SJCRH30 (cell line): ENCODE results near the gene SGMS1. TPM values are rescaled to one million over a fixed set of nuclear protein-coding genes. Genes with fewer than 3 reads are reported as not detected.
A peak's percentile ranks its signal among the peaks of the same experiment; 100 is the strongest.

Experiments used
- DNase-seq, 2 experiments: peaks; one replicate each; pipeline ENCODE4 v3.0.0-alpha.2; 2015 to 2020
- H3K27ac ChIP-seq: fragments of 250-450 bp; sonication (Bioruptor Pico); 2 replicates; pipeline ENCODE4 v1.5.1; 2020; ENCODE audit warnings: mild to moderate bottlenecking, moderate library complexity
- H3K27me3 ChIP-seq: fragments of 250-450 bp; sonication (Bioruptor Pico); 2 replicates; pipeline ENCODE4 v1.5.1; 2020; ENCODE audit warnings: mild to moderate bottlenecking, moderate library complexity
- H3K36me3 ChIP-seq: fragments of 250-450 bp; sonication (Bioruptor Pico); 2 replicates; pipeline ENCODE4 v1.5.1; 2020; ENCODE audit warnings: mild to moderate bottlenecking, moderate library complexity
- H3K4me1 ChIP-seq: fragments of 250-450 bp; sonication (Bioruptor Pico); 2 replicates; pipeline ENCODE4 v1.5.1; 2020; ENCODE audit warnings: mild to moderate bottlenecking, moderate library complexity
- H3K4me3 ChIP-seq: fragments of 250-450 bp; sonication (Bioruptor Pico); 2 replicates; pipeline ENCODE4 v1.5.1; 2020; ENCODE audit warnings: mild to moderate bottlenecking, moderate library complexity
- H3K9me3 ChIP-seq: fragments of 250-450 bp; sonication (Bioruptor Pico); replicated peaks from 2 replicates; pipeline ENCODE4 v1.5.1; 2020; ENCODE audit warnings: mild to moderate bottlenecking, moderate library complexity
- total RNA-seq: library from RNA; depleted of rRNA; stranded (reverse); fragments of >200 nt; shearing (Covaris generic); gene quantifications from 2 replicates; pipeline ENCODE4 v1.2.3, GENCODE V29; 2014

SGMS1 gene
- total RNA-seq, 1 experiment from 2014 or later = 13.4 TPM

DNA sequence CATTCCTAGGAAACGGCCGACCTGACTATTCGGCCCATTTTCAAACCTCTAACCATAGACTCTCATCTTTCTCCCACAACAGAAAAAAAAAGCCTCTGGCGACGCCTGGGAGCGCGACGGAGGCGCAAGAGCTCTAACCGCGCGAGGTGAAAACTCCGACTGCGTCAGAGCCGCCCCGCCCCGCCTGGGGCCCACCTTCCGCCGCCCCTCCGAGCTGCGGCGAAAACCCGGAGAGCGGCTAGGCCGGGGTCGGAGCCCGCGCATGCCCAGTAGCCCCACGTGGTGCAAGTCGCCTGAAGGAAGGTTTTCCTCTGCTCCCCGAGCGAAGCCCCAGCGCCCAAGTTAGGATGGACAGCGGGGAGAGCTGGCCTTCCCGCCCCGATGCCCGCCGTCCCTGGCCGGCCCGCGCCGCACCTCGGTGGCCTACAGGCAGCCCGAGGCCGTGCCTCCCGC, 683 bp upstream of the SGMS1 start:
- Histone ChIP-seq H3K4me3 (peak overlapping the region; percentile 74), H3K4me1 (no peaks in the 10 kb centered on the region; the same call in 1 of the 2 replicates), H3K27me3 (no peaks in the 10 kb centered on the region), H3K27ac (peak overlapping the region; percentile 84), H3K36me3 (no peaks in the 10 kb centered on the region), H3K9me3 (no peaks in the 10 kb centered on the region)
- peak; percentile 90 to 91 for DNase-seq

DNA sequence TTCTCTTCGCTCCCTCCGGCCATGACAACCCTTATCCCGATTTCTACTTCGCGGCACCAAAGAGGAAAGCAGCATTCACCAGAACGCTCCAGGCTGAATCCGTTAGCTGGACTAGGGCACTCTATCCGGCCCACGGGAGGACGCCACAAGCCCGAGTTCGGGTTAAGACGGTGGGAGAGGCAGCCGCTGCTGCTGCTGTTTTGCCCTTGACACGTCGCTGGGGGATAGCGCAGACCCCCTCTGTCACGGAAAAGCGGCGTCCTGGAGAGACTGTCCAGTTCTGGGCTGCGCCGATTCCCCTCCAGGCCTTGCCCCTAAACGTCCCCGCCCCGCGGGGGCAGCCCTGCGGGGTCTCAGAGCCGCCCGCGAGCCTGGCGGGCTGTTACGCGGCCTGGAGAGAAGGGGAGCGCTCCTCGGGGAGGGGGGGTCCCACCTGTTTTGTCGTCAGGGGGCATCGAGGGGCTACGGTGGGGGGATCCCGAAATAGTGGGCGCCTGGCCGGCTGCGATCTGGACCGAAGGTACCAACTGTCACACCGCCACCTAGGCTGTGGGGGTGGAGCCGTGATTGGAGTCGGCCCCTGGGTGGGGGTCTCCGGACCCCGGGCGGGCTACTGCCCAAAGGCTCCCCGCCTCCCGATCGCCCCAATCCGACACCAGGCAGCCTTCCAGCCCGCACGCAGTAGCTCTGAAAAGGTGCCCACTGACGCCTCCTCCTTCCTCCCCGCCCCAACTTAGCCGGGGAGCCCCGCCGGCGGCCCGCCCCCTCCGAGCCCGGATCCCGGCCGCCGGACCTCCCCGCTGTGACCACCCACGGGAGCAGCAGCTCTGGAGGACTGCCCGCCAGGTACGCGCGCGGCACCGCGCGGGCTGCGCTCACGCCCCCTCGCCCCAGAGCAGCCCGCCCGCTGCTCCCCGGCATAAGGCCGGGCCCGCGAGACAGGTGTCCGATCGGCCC, 772 bp downstream of the SGMS1 start:
- H3K4me1 ChIP-seq = no peaks in the 10 kb centered on the region; the same call in 1 of the 2 replicates
- H3K36me3 ChIP-seq = no peaks in the 10 kb centered on the region
- peak overlapping the region; percentile 84 for H3K27ac ChIP-seq
- H3K27me3 ChIP-seq = no peaks in the 10 kb centered on the region
- peak; percentile 29 to 51 for DNase-seq
- peak overlapping the region; percentile 74 for H3K4me3 ChIP-seq
- no peaks in the 10 kb centered on the region for H3K9me3 ChIP-seq

DNA sequence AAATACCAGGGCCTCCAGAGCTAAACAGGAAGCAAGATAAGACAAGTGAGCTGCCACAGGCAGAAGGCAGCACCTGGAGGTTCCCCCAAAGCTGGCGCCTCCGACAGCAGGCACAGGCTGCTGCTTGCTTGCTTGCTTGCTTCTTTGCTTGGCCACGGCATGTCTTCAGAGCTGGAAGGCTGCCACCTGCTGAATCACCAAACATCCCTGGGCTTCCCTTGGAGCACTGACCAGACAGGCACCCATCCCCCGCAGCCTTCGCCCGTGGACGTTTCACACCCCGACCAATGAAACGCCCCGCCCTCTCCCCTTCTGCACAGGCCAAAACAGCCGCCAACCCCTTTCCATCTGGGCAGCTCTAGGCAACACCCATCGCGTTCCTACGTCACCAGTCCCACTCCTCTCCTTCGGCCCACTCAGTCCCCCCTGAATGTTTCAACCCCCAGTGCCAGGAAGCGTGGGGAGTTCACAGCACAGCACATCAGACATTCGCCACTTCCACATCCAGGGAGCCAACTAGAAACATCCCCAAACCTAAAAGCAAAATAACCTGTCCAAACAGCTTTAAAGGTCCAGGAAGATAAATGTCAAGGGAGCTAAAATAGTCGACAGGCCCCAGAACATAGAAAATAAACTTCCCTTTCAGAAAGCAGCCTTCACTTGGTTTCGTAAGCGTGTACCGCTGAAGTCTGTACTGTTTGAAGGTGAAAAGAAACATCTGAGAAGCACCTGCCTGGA, 1.6 kb downstream of the SGMS1 start:
- H3K4me3 ChIP-seq = peak overlapping the region; percentile 74
- DNase-seq = peak; percentile 82 to 83
- H3K36me3 ChIP-seq = no peaks in the 10 kb centered on the region
- H3K9me3 ChIP-seq = no peaks in the 10 kb centered on the region
- no peaks in the 10 kb centered on the region; the same call in 1 of the 2 replicates for H3K4me1 ChIP-seq
- H3K27me3 ChIP-seq = no peaks in the 10 kb centered on the region
- peak overlapping the region; percentile 5; the same call in 1 of the 2 replicates for H3K27ac ChIP-seq

DNA sequence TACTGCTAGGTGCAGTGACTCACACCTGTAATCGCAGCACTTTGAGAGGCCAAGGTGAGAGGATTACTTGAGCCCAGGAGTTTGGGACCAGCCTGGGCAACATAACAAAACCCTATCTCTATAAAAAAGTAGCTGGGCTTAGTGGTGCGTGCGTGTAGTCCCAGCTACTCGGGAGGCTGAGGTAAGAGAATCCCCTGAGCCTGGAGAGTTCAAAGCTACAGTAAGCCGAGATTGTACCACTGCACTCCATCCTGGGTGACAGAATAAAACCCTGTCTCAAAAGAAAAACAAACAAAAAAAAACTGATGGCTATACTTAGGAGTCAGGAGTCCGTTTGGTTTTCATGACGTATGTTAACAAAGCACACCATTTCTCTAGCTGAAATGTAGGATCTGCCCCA, 2.9 kb downstream of the SGMS1 start:
- Histone ChIP-seq H3K27me3 (no peaks in the 10 kb centered on the region), H3K36me3 (no peaks in the 10 kb centered on the region), H3K4me1 (no peaks in the 10 kb centered on the region), H3K27ac (no peak overlapping the region), H3K4me3 (no peak overlapping the region), H3K9me3 (no peaks in the 10 kb centered on the region)
- no peak for DNase-seq

DNA sequence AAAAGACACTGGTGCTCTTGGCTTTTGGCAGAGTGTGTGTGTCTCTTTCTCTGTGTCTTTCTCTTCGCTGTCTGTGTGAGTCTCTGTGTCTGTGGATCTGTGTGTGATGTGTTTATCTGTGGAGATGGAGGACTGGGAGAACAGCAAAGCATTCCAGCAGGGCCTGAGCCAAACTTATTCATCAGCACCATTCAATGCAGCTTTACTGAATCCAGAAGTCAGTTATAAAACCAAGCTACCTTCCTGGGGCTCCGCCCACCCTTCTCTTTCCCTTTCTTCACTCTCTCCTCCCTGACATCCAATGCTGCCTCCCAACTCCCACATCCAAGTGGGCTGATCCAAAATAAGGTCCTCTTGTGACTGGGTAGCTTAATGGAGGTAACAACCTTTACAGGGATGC, 3.9 kb downstream of the SGMS1 start:
- Histone ChIP-seq H3K9me3 (no peaks in the 10 kb centered on the region), H3K4me1 (no peaks in the 10 kb centered on the region), H3K36me3 (no peaks in the 10 kb centered on the region), H3K27ac (no peak overlapping the region), H3K4me3 (no peak overlapping the region), H3K27me3 (no peaks in the 10 kb centered on the region)
- DNase-seq = no peak

DNA sequence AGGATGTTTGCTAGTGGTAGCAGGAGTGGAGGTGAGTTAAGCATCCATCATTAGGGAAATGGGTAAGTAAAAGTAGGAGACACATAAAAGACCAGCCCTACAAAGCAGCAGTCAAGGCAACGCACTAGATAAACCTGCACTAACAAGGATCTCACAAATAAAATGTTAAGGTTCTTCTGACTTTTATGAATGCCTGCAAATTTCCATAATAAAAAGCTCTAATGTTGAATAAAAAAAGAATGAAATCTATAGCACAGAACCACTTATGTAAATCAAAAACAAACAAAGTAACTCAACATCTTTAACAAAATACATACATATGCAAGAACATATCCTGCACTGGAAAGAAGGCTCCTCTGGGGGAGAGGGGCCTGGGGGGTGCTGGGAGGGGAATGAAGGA, 4.6 kb downstream of the SGMS1 start:
- H3K9me3 ChIP-seq = no peaks in the 10 kb centered on the region

DNA sequence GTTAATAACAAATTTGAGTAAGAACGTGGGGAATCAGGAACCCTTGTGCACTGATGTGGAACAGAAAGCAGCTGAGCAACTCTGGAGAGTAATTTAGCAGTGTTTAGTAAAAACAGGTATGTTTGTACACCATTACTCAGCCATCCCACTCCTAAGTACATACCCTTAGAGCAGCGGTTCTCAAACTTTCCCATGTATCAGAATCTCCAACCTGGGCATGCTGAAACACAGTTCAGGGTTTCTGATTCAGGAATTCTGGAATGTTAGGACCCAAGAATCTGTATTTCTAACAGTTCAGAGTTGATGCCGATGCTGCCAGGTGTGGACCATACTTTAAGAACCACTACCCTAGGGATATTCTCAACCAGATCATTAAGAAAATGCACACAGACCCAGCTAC, 5.1 kb downstream of the SGMS1 start:
- no peak for DNase-seq
- Histone ChIP-seq H3K27ac (no peak overlapping the region), H3K36me3 (no peaks in the 10 kb centered on the region), H3K27me3 (no peaks in the 10 kb centered on the region), H3K9me3 (no peaks in the 10 kb centered on the region), H3K4me1 (no peaks in the 10 kb centered on the region), H3K4me3 (no peak overlapping the region)

More for the DNA sequence above, 4.6 kb downstream of the SGMS1 start:
- H3K27ac ChIP-seq = no peak overlapping the region
- H3K36me3 ChIP-seq = no peaks in the 10 kb centered on the region
- DNase-seq = no peak
- H3K27me3 ChIP-seq = no peaks in the 10 kb centered on the region
- H3K4me3 ChIP-seq = no peak overlapping the region
- H3K4me1 ChIP-seq = no peaks in the 10 kb centered on the region

DNA sequence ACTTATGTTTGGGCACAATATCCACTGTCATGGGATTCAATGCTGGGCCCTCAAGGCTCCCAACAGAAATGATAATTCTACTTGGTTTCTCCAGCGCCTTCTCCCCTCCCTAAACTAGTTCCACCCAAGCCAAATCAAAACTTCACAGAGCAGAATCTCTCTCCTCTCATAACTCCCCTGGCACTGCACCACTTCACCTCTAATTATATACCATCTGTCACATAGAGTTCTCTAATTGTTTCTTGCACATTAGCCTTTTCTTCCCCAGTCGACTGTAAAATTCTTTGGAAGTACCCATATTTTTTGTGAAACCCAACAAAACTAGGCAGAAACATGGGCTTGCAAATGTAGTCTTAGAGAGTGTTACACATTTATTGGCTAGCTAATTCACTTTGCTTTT, 8.1 kb downstream of the SGMS1 start:
- Histone ChIP-seq H3K4me1 (no peaks in the 10 kb centered on the region), H3K36me3 (no peaks in the 10 kb centered on the region), H3K27me3 (no peaks in the 10 kb centered on the region), H3K9me3 (no peaks in the 10 kb centered on the region), H3K4me3 (no peak overlapping the region), H3K27ac (no peak overlapping the region)
- DNase-seq = no peak

DNA sequence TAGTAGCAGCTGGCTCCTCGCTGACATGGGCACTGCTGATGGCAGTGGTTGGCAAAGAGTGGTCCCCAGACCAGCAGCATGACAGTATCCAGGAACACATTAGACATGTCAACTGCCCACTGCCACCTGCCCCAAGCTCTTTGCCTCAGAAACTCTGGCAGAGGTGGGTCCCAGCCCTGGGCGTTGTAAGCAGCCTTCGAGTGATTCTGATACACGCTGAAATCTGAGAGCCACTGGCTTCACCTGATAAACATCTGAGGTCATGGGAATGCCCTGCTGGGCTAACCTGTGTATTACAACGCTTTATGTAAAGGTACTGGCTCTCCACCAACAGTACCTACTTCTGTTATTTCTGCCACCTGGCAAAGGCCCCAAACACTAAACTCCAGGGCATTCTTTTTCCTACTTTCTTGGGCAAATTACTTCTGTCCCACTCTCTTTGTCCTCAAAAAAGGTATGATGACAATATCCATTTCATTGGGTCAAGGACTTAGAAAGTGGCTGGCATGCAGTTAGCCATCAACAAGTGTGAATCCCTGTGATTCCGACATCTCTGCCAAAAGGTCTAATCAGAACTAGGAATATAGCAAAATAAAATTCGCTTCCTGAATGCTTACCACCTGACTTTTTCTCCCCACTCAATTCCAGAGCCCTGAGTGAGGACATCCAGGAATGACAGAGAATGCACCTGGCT, 9.2 kb downstream of the SGMS1 start:
- no peak overlapping the region for H3K4me3 ChIP-seq
- no peaks in the 10 kb centered on the region for H3K27me3 ChIP-seq
- no peak for DNase-seq
- H3K9me3 ChIP-seq = no peaks in the 10 kb centered on the region
- no peaks in the 10 kb centered on the region for H3K36me3 ChIP-seq
- H3K27ac ChIP-seq = no peak overlapping the region
- no peaks in the 10 kb centered on the region for H3K4me1 ChIP-seq

DNA sequence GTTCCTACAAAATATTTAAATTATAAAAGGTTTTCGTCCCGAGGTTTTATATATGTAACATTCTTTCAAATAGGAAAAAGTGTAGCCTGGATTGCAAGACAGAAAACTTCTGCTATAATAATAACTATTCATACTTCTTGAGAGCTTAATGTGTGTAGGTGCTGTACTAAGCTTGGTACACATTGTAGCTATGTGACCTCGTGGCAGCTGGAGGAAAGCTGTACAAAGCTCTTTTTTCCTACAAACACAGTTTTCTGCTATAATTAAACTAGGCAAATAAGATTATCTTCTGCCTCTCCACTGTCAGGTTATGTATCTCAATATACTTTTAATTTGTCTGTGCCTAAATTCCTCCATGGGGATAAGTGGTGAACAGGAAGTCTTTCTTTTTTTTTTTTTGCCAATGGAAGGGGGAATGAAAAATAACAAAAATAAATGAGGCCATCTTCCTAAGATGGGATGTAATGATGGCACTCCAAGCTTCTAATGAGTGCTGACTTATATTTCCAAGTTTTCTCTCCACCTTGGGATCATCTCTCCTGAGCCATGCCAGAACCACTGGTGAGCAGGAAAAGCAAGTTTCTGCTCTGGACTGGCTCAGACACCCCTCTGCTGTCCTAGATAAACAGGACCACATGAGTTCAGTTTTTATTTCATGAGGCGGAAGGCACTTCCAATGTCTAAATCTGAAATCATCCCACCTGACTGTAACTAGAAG, 9.9 kb downstream of the SGMS1 start:
- no peak overlapping the region for H3K27ac ChIP-seq
- H3K27me3 ChIP-seq = no peaks in the 10 kb centered on the region
- H3K36me3 ChIP-seq = no peaks in the 10 kb centered on the region
- DNase-seq = no peak
- no peaks in the 10 kb centered on the region for H3K9me3 ChIP-seq
- no peaks in the 10 kb centered on the region for H3K4me1 ChIP-seq
- no peak overlapping the region for H3K4me3 ChIP-seq

DNA sequence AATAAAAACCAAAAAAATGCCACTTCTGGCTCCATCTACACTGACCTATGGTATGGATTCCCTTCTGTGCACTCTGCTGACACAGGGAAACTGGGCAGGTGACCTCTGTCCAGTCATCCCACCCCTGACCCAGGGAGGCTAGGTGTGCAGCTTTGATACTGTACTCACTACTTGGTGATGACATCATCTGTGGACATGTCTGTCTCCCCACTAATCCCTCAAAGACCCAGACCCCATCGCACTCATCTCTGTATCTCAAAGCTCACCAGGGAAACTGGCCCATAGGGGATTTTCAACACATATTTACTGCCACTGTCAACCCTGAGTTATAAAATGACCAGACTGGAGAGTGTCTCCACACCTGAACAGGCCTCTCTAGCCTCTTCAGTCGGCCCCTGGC, 10.6 kb downstream of the SGMS1 start:
- Histone ChIP-seq H3K9me3 (no peaks in the 10 kb centered on the region), H3K4me1 (no peaks in the 10 kb centered on the region), H3K27ac (no peak overlapping the region), H3K4me3 (no peak overlapping the region), H3K27me3 (no peaks in the 10 kb centered on the region), H3K36me3 (no peaks in the 10 kb centered on the region)
- DNase-seq = no peak

DNA sequence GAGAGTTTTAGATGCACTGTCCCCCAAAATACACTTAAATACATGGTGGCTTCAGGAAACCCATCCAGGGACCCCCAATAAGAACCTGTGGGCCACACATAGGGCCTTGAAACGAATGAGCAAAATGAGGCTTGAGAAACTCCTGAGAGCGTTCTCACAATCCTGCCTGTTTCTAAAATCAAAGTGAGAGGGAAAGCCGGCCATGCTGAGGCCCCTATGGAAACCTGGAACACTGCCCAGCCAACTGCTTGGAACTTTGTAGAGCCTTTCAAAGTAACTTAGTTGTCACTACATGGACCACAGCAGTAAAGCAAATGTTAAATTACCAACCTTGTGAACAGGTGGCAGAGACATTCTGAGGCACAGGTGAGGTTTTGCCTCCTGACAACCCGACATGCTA, 13.4 kb downstream of the SGMS1 start:
- no peak overlapping the region for H3K27ac ChIP-seq
- H3K27me3 ChIP-seq = no peaks in the 10 kb centered on the region

DNA sequence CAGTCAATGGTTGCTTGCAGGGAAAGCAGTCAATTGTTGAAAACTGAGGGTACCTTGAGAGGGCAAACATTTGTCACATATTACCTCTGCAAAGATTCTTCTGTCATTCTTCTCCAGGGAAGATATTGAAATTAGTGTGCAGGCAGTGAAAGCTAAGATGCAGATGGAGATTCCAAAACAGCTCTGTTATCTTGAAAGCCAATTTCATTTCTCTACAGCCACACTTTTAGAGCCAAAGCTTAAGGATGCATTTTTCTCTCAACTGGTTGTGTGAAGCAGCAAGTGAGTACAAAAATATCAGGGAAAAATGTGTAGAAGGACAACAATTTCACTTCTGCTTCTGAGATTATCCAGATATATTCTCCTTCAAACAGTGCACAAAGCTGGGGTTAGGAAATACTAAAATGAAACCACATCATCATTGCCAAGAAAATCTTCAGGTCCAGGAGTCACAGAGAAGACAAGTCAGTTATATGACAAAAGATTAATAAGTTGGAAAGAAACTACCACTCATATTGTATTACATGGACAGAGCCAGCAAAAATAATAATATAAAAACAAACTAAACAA, 16.3 kb downstream of the SGMS1 start:
- Histone ChIP-seq H3K27ac (no peak overlapping the region), H3K27me3 (no peaks in the 10 kb centered on the region)
- no peak for DNase-seq

More for the DNA sequence above, 13.4 kb downstream of the SGMS1 start:
- Histone ChIP-seq H3K4me3 (no peak overlapping the region), H3K4me1 (peaks cover 3% of the 10 kb centered on the region; the same call in 1 of the 2 replicates), H3K9me3 (no peaks in the 10 kb centered on the region), H3K36me3 (no peaks in the 10 kb centered on the region)
- no peak for DNase-seq

DNA sequence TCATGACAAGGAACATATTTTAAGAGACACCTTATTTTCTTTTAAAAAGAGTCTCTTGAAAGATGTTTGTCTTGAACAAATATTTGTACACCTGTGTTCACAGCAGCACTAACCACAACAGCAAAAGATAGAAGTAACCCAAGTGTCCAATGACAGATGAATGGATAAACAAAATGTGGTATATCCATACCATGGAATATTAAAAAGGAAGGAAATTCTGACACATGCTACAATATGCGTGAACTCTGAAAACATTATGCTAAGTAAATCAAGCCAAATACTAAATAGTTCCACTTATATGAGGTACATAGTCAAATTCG, 17.8 kb downstream of the SGMS1 start:
- no peak overlapping the region for H3K4me3 ChIP-seq
- no peaks in the 10 kb centered on the region for H3K27me3 ChIP-seq
- H3K36me3 ChIP-seq = no peaks in the 10 kb centered on the region
- H3K9me3 ChIP-seq = no peaks in the 10 kb centered on the region
- peaks cover 21% of the 10 kb centered on the region for H3K4me1 ChIP-seq
- no peak overlapping the region for H3K27ac ChIP-seq
- no peak for DNase-seq

More for the DNA sequence above, 16.3 kb downstream of the SGMS1 start:
- Histone ChIP-seq H3K36me3 (no peaks in the 10 kb centered on the region), H3K4me1 (peaks cover 21% of the 10 kb centered on the region), H3K9me3 (no peaks in the 10 kb centered on the region), H3K4me3 (no peak overlapping the region)
